ENCODE results near the gene DUSP22. TPM values are rescaled to one million over a fixed set of nuclear protein-coding genes. Genes with fewer than 3 reads are reported as not detected.

Gene DUSP22
- total RNA-seq, 1 experiment from 2014 or later, result 19.2 TPM

DNA sequence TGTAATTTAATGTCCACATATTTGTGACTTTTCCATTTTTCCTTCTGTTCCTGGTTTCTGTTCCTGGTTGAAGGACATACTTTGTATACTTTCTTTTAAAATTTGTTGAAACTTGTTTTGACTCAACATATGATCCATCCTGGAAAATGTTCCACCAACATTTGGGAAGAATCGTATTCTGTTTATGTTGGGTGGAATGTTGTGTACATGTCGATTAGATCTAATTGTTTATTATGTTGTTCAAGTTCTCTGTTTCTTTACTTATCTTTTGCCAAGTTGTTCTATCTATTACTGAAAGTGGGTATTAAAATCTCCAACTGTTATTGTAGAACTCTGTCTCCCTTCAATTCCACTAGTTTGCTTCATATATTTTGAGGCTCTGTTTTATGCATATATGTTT lies 27.7 kb upstream of the DUSP22 start:
- ChIA-PET POLR2A (no interaction called here), RAD21 (ENCODE audit: low non-redundant PET in 1 of 2, low total read pairs in 2 of 2, uncharacterized antibody in 2 of 2, unreplicated experiment in 2 of 2) (no interaction called here), CTCF (no interaction called here)
- Histone ChIP-seq H3K4me1 (ENCODE audit: control insufficient read depth in 1 of 2, insufficient read depth in 2 of 2, low read length in 2 of 2) (no peaks in the 10 kb centered on the region), H3K9me3 (ENCODE audit: control insufficient read depth in 1 of 2, insufficient read depth in 1 of 2, low read depth in 1 of 2, low read length in 2 of 2) (no peaks in the 10 kb centered on the region), H3K36me3 (ENCODE audit: control insufficient read depth in 1 of 2, insufficient read depth in 2 of 2, low read length in 2 of 2) (no peaks in the 10 kb centered on the region), H4K20me1 (ENCODE audit: insufficient read depth) (no peaks in the 10 kb centered on the region), H3K79me2 (ENCODE audit: insufficient read depth, low read length) (no peaks in the 10 kb centered on the region), H2AFZ (ENCODE audit: low read depth, low read length, poor library complexity, severe bottlenecking) (no peak overlapping the region), H3K4me2 (ENCODE audit: low read length) (no peak overlapping the region), H3K27me3 (ENCODE audit: insufficient read depth, low read length) (no peaks in the 10 kb centered on the region; the same call in 1 of the 2 replicates), H3K4me3 (replicated peaks in 1 of 2; ENCODE audit: low read depth in 1 of 2, low read length in 2 of 2) (no peak overlapping the region), H3K9ac (ENCODE audit: low read length) (no peak overlapping the region), H3K9me2 (ENCODE audit: insufficient read depth) (no peaks in the 10 kb centered on the region), H3K27ac (ENCODE audit: low read depth, low read length) (no peak overlapping the region)
- BruUV-seq (replicated peaks), result no TSS peak
- no peak for ATAC-seq
- intact Hi-C loops (cut with micrococcal nuclease), result no loop called here
- TF ChIP-seq POLR2A (IDR thresholded peaks at IDR 0.05; ENCODE audit: borderline replicate concordance, extremely low read depth, insufficient read depth, insufficient read length) (no peak), EZH2 (IDR thresholded peaks at IDR 0.05) (no peak), FOSL1 (IDR thresholded peaks at IDR 0.05; ENCODE audit: low read depth) (no peak), CBX3 (IDR thresholded peaks at IDR 0.05; ENCODE audit: low read depth) (no peak), SP1 (IDR thresholded peaks at IDR 0.05; ENCODE audit: low read depth) (no peak), POLR2AphosphoS5 (IDR thresholded peaks at IDR 0.05; ENCODE audit: low read depth, low read length) (no peak), ELF1 (IDR thresholded peaks at IDR 0.05; ENCODE audit: borderline replicate concordance, low read depth) (no peak), CTCF (IDR thresholded peaks at IDR 0.05 in 2 of 3, conservative IDR thresholded peaks at IDR 0.05 in 1 of 3; ENCODE audit: borderline replicate concordance in 1 of 3, insufficient read depth in 1 of 3, low read depth in 2 of 3, low read length in 2 of 3) (no peak), ZFX (IDR thresholded peaks at IDR 0.05) (no peak)
- TF ChIP-seq, protein P1, sequence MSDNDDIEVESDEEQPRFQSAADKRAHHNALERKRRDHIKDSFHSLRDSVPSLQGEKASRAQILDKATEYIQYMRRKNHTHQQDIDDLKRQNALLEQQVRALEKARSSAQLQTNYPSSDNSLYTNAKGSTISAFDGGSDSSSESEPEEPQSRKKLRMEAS (IDR thresholded peaks at IDR 0.05), result no peak
- DNase-seq (ENCODE audit: low read depth, low spot score), result no peak
